ENCODE data around the gene HSPG2. TPM values are rescaled to one million over a fixed set of nuclear protein-coding genes. Genes with fewer than 3 reads are reported as not detected.

The HSPG2 gene
- total and polyA plus RNA-seq, 9 of the 15 experiments (the other 6 are each of a cell fraction or from before 2014, with no cell fraction given) = 0.14 to 160 (median 15.7) TPM

DNA sequence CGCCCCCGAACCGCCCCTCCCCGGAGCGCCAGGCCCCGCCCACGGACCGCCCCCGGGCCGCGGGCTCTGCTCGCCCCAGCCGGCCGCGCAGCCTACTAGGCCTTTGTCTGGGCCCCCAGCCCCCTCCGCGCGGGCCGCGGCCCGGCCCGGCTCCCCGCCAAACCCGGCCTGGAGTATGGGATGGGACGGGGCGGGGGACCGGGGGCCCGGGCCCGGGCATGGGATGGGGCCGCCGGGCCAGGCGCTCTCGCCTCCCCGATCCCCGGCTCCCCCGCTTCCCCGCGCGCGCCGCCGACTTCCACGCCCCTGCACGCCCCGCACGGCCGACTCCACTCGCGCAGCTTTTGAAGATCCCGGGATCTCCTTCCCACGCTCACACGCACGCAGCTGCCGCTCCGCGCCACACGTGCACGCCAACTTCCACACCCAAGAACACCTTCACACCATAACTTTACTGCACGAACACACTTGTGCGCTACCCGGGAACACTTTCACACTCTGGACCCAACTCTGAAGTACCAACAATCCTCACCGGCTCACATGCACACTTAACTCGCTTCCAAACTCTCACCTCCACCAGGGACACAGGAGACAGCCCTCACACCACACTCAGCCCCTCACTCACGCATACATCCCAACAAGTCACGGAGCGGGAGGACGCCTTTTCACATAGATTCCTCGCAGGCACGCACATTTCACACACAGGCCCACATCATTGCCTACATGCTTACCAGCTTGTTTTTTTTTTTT, 437 bp upstream of the HSPG2 start (continued):
- peak; percentile 54 for TF ChIP-seq RBBP5 (IDR thresholded peaks at IDR 0.05; ENCODE audit: borderline replicate concordance, insufficient read depth, low read length, poor library complexity, severe bottlenecking)
- TF ChIP-seq GATAD2B (IDR thresholded peaks at IDR 0.05; ENCODE audit: borderline replicate concordance) = peak; percentile 95
- TF ChIP-seq FOXA3 (CRISPR knock-in tag; conservative IDR thresholded peaks at IDR 0.05 in 1 of 2, IDR thresholded peaks at IDR 0.05 in 1 of 2) = 0 out of 4 replicates have a peak, but pooled peaks of 1 of the 2 experiments have one; percentile 17
- 0 out of 2 replicates have a peak, but pooled peaks have one; percentile 6 for TF ChIP-seq E2F3 (CRISPR knock-in tag; IDR thresholded peaks at IDR 0.05)
- TF ChIP-seq NFIC (IDR thresholded peaks at IDR 0.05) = peak; percentile 48
- TF ChIP-seq YY1 (IDR thresholded peaks at IDR 0.05; ENCODE audit: borderline replicate concordance in 1 of 3, control insufficient read depth in 1 of 3, extremely low read depth in 1 of 3, insufficient read depth in 3 of 3, insufficient read length in 1 of 3, insufficient replicate concordance in 2 of 3, low read depth in 1 of 3, low read length in 2 of 3) = peak in 1 of 3 experiments; percentile 3
- TF ChIP-seq CC2D1A (IDR thresholded peaks at IDR 0.05) = no peak
- TF ChIP-seq ZFX (CRISPR knock-in tag; IDR thresholded peaks at IDR 0.05) = peak; percentile 72
- no peak for TF ChIP-seq CHD1 (IDR thresholded peaks at IDR 0.05; ENCODE audit: low read length)
- peak; percentile 79 for TF ChIP-seq TOE1 (IDR thresholded peaks at IDR 0.05; ENCODE audit: borderline replicate concordance)
- TF ChIP-seq TOE1 (CRISPR knock-in tag; IDR thresholded peaks at IDR 0.05; ENCODE audit: borderline replicate concordance, low read depth) = no peak
- 0 out of 4 replicates have a peak, but pooled peaks of 1 of the 2 experiments have one; percentile 3 for TF ChIP-seq RAD21 (CRISPR knock-in tag; conservative IDR thresholded peaks at IDR 0.05 in 1 of 2, IDR thresholded peaks at IDR 0.05 in 1 of 2)
- TF ChIP-seq ARHGAP35 (IDR thresholded peaks at IDR 0.05; ENCODE audit: partially characterized antibody) = peak; percentile 50
- TF ChIP-seq, protein P1, sequence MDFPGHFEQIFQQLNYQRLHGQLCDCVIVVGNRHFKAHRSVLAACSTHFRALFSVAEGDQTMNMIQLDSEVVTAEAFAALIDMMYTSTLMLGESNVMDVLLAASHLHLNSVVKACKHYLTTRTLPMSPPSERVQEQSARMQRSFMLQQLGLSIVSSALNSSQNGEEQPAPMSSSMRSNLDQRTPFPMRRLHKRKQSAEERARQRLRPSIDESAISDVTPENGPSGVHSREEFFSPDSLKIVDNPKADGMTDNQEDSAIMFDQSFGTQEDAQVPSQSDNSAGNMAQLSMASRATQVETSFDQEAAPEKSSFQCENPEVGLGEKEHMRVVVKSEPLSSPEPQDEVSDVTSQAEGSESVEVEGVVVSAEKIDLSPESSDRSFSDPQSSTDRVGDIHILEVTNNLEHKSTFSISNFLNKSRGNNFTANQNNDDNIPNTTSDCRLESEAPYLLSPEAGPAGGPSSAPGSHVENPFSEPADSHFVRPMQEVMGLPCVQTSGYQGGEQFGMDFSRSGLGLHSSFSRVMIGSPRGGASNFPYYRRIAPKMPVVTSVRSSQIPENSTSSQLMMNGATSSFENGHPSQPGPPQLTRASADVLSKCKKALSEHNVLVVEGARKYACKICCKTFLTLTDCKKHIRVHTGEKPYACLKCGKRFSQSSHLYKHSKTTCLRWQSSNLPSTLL (IDR thresholded peaks at IDR 0.05) = 0 out of 2 replicates have a peak, but pooled peaks have one; percentile 12
- TF ChIP-seq ZBTB7A (IDR thresholded peaks at IDR 0.05; ENCODE audit: borderline replicate concordance, control insufficient read depth, low read depth, low read length) = peak; percentile 46
- 0 out of 2 replicates have a peak, but pooled peaks have one; percentile 75 for TF ChIP-seq TARDBP (IDR thresholded peaks at IDR 0.05)
- TF ChIP-seq, protein P2, sequence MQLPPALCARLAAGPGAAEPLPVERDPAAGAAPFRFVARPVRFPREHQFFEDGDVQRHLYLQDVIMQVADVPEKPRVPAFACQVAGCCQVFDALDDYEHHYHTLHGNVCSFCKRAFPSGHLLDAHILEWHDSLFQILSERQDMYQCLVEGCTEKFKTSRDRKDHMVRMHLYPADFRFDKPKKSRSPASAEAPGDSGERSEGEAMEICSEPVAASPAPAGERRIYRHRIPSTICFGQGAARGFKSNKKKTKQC (CRISPR knock-in tag; IDR thresholded peaks at IDR 0.05) = peak; percentile 48; the same call in 1 of the 2 replicates
- TF ChIP-seq HMGN3 (IDR thresholded peaks at IDR 0.05; ENCODE audit: borderline replicate concordance, extremely low read depth, insufficient read length, low read depth, low read length) = peak; percentile 86
- TF ChIP-seq, protein P3, sequence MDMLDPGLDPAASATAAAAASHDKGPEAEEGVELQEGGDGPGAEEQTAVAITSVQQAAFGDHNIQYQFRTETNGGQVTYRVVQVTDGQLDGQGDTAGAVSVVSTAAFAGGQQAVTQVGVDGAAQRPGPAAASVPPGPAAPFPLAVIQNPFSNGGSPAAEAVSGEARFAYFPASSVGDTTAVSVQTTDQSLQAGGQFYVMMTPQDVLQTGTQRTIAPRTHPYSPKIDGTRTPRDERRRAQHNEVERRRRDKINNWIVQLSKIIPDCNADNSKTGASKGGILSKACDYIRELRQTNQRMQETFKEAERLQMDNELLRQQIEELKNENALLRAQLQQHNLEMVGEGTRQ (CRISPR knock-in tag; IDR thresholded peaks at IDR 0.05) = 0 out of 2 replicates have a peak, but pooled peaks have one; percentile 49
- no peak for TF ChIP-seq ZNF253 (CRISPR knock-in tag; conservative IDR thresholded peaks at IDR 0.05)
- TF ChIP-seq ZNF766 (CRISPR knock-in tag; conservative IDR thresholded peaks at IDR 0.05) = peak; percentile 75
- peak in 1 of 2 experiments; percentile 90; a peak in 2 of 4 replicates for TF ChIP-seq HDAC1 (IDR thresholded peaks at IDR 0.05)
- no peak for TF ChIP-seq TEAD2 (tag; IDR thresholded peaks at IDR 0.05)
